NB4 (cell line): Measurements from ENCODE around the gene MTMR3.

Experiments used
- CTCF ChIP-seq: IDR thresholded peaks from one replicate; pipeline ENCODE4 v1.5.1; 2012; ENCODE audit warnings: low read depth, low read length
- MYC ChIP-seq: IDR thresholded peaks from 2 replicates; pipeline ENCODE4 v1.6.1; 2011; ENCODE audit warnings: low read depth, low read length
- POLR2A ChIP-seq: IDR thresholded peaks from 2 replicates; pipeline ENCODE4 v1.6.1; 2011; ENCODE audit warnings: mild to moderate bottlenecking; ENCODE audit not compliant: insufficient read length; ENCODE audit errors: extremely low read depth
- TF ChIP-seq, protein P1 (sequence below): IDR thresholded peaks from 2 replicates; pipeline ENCODE4 v1.6.1; 2011; ENCODE audit warnings: low read depth, low read length

DNA sequence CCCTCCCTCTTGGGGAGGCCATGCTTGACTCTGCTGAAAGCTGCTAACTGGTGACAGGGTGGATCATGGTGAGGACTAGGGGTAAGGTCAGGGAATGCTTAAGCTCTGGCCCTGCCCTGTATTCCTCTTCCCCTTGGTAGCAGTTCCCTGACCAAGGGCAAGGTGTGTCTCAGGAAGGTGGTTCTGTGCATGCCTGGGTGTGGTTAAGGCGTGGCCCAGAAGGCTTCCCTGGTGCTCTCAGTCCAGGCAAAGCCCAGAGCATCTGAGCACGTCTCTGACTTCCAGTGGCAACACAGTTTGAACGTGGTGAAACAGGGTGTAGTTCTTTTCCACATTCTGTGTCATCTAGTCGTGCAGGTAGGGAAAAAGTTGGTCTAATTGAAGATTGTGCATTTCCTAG lies 144.2 kb downstream of the MTMR3 start:
- TF ChIP-seq CTCF (no peak), POLR2A (no peak), MYC (no peak)
- TF ChIP-seq, protein P1, sequence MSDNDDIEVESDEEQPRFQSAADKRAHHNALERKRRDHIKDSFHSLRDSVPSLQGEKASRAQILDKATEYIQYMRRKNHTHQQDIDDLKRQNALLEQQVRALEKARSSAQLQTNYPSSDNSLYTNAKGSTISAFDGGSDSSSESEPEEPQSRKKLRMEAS: no peak
